Bronchial epithelial cell (primary cell): Measurements from ENCODE around the gene PTPN1. TPM values are rescaled to one million over a fixed set of nuclear protein-coding genes. Genes with fewer than 3 reads are reported as not detected.

Experiments
- DNase-seq: peaks from one replicate; pipeline ENCODE4 v3.0.0-alpha.2; 2010; ENCODE audit warnings: low read depth
- FAIRE-seq: peaks from 2 replicates; lab custom pipeline; 2011; peaks lifted over from hg19 to GRCh38; lab: Jason Lieb, UNC
- H3K27me3 ChIP-seq: 2 replicates; pipeline ENCODE4 v1.5.1; 2011; ENCODE audit warnings: low read length; ENCODE audit not compliant: control insufficient read depth, insufficient read depth
- H3K36me3 ChIP-seq: 2 replicates; pipeline ENCODE4 v1.5.1; 2011; ENCODE audit warnings: low read length; ENCODE audit not compliant: control insufficient read depth, insufficient read depth
- H3K4me3 ChIP-seq: 2 replicates; pipeline ENCODE4 v1.5.1; 2011; ENCODE audit warnings: mild to moderate bottlenecking, low read depth, low read length, control low read depth
- CTCF ChIP-seq: IDR thresholded peaks from 2 replicates; pipeline ENCODE4 v1.5.1; 2011; ENCODE audit warnings: mild to moderate bottlenecking, moderate library complexity, low read length, control low read depth, inconsistent platforms; ENCODE audit not compliant: insufficient read depth, severe bottlenecking
- total RNA-seq: library from RNA; depleted of rRNA; stranded (reverse); fragments of >200 nt; gene quantifications from 2 replicates; pipeline ENCODE4 v1.2.1, GENCODE V29; 2014

The PTPN1 gene
- 18.4 and 29.6 TPM in 2 replicates for total RNA-seq

GRCh38 chr20:50509923-50510705 is at the start of gene PTPN1:
Gene PTPN1, plus strand, starts transcription at chr20:50510383. Its CDS starts 145 bp downstream, at chr20:50510528.
- DNase-seq (peak; percentile 97), FAIRE-seq (no peak)
- peak within 1 kb of the TSS; percentile 99 for H3K4me3 ChIP-seq
- no peaks in the 10 kb centered on the region for H3K36me3 ChIP-seq
- no peaks in the 10 kb centered on the region for H3K27me3 ChIP-seq
- TF ChIP-seq CTCF, result peak; percentile 38

GRCh38 chr20:50460608-50461267 is 49.4 kb upstream of the PTPN1 start:
- TF ChIP-seq CTCF, result peak; percentile 88
- FAIRE-seq (no peak), DNase-seq (peak; percentile 64)
- Histone ChIP-seq H3K4me3 (no peak overlapping the region), H3K36me3 (no peaks in the 10 kb centered on the region), H3K27me3 (no peaks in the 10 kb centered on the region)

- Histone ChIP-seq H3K36me3 (no peaks in the 10 kb centered on the region), H3K27me3 (no peaks in the 10 kb centered on the region), H3K4me3 (no peak overlapping the region)
- TF ChIP-seq CTCF, result no peak
- FAIRE-seq, result no peak
- DNase-seq, result no peak
Measured at GRCh38 chr20:50462093-50462690, 48.0 kb upstream of the PTPN1 start.

- peak; percentile 19 for DNase-seq
- FAIRE-seq, result no peak
- H3K36me3 ChIP-seq, result no peaks in the 10 kb centered on the region
- H3K27me3 ChIP-seq, result no peaks in the 10 kb centered on the region
- TF ChIP-seq CTCF, result peak; percentile 82
- peak overlapping the region; percentile 11 for H3K4me3 ChIP-seq
Measured at GRCh38 chr20:50464026-50464724, 46.0 kb upstream of the PTPN1 start.

- DNase-seq (no peak), FAIRE-seq (no peak)
- TF ChIP-seq CTCF, result no peak
- no peaks in the 10 kb centered on the region for H3K36me3 ChIP-seq
- H3K27me3 ChIP-seq, result no peaks in the 10 kb centered on the region
- H3K4me3 ChIP-seq, result no peak overlapping the region
Measured at GRCh38 chr20:50464725-50465650, 45.2 kb upstream of the PTPN1 start.
